Mucosa of stomach (tissue), 1 donor: ENCODE results near the gene TRIM17.

ENCODE experiments used
- H3K27me3 ChIP-seq: one replicate; pipeline ENCODE4 v1.7.0; 2013; ENCODE audit warnings: mild to moderate bottlenecking, low read length; ENCODE audit not compliant: control insufficient read depth, insufficient read depth
- H3K36me3 ChIP-seq: one replicate; pipeline ENCODE4 v1.7.0; 2013; ENCODE audit warnings: low read length; ENCODE audit not compliant: control insufficient read depth, insufficient read depth
- H3K4me1 ChIP-seq: one replicate; pipeline ENCODE4 v1.7.0; 2013; ENCODE audit warnings: mild to moderate bottlenecking, low read length; ENCODE audit not compliant: control insufficient read depth, insufficient read depth
- H3K4me3 ChIP-seq: one replicate; pipeline ENCODE4 v1.7.0; 2013; ENCODE audit warnings: low read length
- H3K9ac ChIP-seq: one replicate; pipeline ENCODE4 v1.7.0; 2013; ENCODE audit warnings: mild to moderate bottlenecking, low read length, moderate library complexity
- H3K9me3 ChIP-seq: one replicate; pipeline ENCODE4 v1.7.0; 2013; ENCODE audit warnings: mild to moderate bottlenecking, low read length, moderate library complexity; ENCODE audit not compliant: control insufficient read depth
- donor health status: Pancreatic carcinoma.

Gene TRIM17

DNA sequence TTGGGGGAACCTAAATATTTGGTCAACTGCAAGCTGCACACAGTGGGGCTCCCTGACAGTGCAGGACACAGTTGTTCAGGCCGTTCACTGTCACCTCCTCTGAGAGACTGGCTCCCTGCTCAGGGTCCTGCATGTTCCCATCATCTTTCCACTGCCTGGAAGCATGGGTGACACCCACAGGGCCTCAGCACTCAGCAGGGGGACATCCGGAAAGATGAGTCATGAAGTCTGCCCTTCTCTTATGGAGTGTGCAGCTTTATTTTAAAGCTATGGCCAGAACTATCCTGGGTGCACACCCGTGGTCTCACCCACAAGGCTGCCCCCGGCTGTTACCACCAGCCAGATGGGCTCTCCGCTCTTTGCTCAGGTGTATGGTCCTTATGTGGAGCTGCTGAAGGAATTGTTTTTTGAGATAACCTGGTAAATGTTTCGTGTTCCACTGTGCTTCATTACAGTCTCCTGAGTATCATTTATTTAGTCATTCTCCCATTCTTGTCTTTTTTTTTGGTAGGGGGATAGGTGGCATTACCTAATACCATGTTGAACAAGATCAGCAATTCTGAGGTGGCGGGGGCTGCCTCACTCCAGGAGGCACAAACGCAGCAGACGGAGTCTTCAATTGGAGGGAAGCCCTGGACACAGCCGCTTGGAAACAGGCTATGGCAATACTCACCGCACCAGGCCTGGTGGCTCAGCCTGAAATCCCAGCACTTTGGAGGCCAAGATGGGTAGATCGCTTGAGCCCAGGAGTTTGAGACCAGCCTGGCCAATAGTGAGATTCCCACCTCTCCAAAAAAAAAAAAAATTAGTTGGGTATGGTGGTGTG, 24.3 kb downstream of the TRIM17 start:
- H3K9ac ChIP-seq = no peak overlapping the region
- H3K27me3 ChIP-seq = no peaks in the 10 kb centered on the region
- no peaks in the 10 kb centered on the region for H3K4me1 ChIP-seq
- no peak overlapping the region for H3K4me3 ChIP-seq
- H3K9me3 ChIP-seq = no peaks in the 10 kb centered on the region
- H3K36me3 ChIP-seq = peaks cover 11% of the 10 kb centered on the region

DNA sequence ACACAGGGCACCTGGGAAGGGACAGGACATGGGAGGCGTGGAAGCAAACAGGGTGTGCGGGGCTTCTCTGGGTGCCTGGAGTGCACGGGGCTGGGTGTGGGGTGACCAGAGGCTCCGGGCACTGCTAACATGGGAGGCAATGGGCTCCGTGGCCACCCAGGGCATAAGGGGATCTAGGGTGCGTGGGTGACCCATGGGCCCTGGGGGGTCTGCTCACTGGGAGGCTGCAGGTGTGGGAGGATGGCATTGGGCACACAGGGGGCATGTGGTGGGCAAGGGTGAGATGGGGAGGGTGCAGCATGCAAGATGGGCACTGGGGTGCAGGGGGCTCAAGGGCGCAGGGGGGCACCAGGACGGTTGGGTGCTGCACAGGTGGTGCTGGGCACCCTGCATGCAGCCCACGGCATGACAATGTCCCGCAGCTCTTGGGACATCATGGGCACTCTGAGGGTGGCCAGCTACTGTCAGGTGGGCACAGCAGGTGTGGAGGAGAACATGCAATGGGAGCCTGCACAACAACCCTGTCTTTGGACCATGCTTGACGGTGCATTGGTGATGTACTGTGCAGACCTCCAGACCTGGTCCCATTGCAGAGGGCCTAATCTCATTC, 25.1 kb downstream of the TRIM17 start:
- Histone ChIP-seq H3K9me3 (no peaks in the 10 kb centered on the region), H3K36me3 (peaks cover 9% of the 10 kb centered on the region), H3K4me1 (no peaks in the 10 kb centered on the region), H3K27me3 (no peaks in the 10 kb centered on the region), H3K9ac (no peak overlapping the region), H3K4me3 (no peak overlapping the region)

DNA sequence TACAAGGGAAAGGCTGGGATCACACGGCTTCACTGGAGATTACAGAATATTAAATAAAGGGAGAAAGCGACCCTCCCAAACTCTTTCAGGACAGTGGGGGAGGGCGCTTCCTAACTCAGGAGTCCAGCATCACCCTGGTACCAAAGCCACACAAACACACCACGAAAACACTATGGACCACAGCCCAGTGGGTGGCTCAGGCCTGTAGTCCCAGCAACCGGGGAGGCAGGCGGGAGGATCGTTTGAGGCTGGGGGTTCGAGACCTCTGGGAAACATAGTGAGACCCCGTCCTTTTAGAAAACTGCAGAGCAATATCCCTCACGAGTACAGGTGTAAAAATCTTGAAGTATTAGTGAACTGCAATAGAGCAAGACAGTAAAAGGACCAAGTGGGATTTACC, 26.0 kb downstream of the TRIM17 start:
- H3K9me3 ChIP-seq = no peaks in the 10 kb centered on the region
- H3K4me3 ChIP-seq = no peak overlapping the region
- H3K4me1 ChIP-seq = no peaks in the 10 kb centered on the region
- H3K27me3 ChIP-seq = no peaks in the 10 kb centered on the region
- no peak overlapping the region for H3K9ac ChIP-seq
- H3K36me3 ChIP-seq = peaks cover 9% of the 10 kb centered on the region

DNA sequence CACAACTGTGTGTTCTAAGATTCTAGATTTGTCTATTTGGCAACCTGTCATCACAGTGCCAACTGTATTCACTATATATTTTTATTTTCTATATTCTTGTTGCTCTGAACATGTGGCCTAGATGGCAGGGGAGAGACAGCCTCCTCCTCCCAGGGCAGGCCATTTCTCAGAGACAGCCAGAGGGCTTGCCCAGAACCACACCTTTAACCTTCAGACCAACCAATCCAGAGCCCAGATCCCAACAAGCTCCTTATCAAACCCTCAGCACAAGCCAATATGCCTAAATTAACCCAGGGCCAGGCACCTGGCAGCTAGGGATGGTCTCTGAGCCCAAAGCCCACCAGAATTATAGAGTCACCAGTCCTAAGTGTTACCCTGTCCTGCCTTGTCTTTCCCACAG, 29.3 kb downstream of the TRIM17 start:
- Histone ChIP-seq H3K4me1 (no peaks in the 10 kb centered on the region), H3K9ac (no peak overlapping the region), H3K4me3 (no peak overlapping the region), H3K27me3 (no peaks in the 10 kb centered on the region), H3K36me3 (no peaks in the 10 kb centered on the region), H3K9me3 (no peaks in the 10 kb centered on the region)

DNA sequence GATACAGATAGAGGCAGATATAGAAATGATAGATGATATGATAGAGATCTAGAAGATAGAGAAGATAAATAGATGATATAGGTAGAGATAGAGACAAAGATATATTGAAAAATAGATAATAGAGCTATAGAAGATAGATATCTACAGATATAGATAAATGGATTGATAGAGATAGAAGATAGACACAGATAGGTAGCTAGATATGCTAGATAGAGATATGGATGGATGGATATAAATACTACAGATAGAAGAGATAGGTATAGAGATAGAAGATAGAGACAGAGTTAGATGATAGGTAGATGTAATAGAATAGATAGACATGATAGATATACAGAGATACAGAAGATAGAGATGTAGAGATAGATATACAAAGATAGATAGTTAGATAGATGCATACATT, 31.4 kb downstream of the TRIM17 start:
- Histone ChIP-seq H3K36me3 (no peaks in the 10 kb centered on the region), H3K4me1 (no peaks in the 10 kb centered on the region), H3K9ac (no peak overlapping the region), H3K27me3 (no peaks in the 10 kb centered on the region), H3K4me3 (no peak overlapping the region), H3K9me3 (no peaks in the 10 kb centered on the region)

DNA sequence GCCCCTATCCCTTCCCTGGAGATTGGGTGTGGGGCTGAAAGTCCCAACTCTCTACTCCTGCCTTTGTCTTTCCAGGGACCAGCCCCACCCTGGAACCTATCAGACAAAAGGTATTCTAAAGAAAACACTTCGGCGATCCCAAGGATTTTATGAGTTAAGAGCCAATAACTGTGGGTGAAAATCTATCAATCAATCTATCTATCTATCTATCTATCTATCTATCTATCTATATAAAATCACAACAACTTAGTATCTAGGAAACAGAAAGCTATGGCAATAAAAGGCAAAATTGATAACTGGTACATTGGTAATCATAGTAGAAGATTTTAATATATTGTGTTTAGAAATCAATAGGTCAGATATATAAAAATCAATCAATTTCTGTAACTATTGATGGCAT, 32.9 kb downstream of the TRIM17 start:
- Histone ChIP-seq H3K4me3 (no peak overlapping the region), H3K27me3 (peaks cover 6% of the 10 kb centered on the region), H3K4me1 (peaks cover 5% of the 10 kb centered on the region), H3K9me3 (no peaks in the 10 kb centered on the region), H3K36me3 (no peaks in the 10 kb centered on the region), H3K9ac (no peak overlapping the region)

DNA sequence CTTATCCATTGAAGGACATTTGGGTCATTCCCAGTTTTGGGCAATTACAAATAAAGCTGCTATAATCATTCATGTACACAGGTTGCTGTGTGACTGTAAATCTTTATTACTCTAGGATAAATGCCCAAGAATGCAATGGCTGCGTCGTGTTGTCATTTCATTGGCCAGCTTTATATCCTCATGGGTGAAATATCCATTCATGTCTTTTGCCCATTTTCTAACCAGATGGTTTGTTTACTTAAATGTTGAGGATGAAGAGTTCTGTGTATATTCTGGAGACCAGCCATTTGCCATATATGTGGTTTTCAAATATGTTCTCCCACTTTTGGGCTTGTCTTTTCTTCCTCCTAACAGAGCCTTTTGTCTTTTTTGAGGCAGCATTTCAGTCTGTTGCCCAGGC, 35.3 kb downstream of the TRIM17 start:
- Histone ChIP-seq H3K36me3 (no peaks in the 10 kb centered on the region), H3K4me3 (no peak overlapping the region), H3K9me3 (no peaks in the 10 kb centered on the region), H3K4me1 (peaks cover 6% of the 10 kb centered on the region), H3K27me3 (peaks cover 9% of the 10 kb centered on the region), H3K9ac (no peak overlapping the region)

DNA sequence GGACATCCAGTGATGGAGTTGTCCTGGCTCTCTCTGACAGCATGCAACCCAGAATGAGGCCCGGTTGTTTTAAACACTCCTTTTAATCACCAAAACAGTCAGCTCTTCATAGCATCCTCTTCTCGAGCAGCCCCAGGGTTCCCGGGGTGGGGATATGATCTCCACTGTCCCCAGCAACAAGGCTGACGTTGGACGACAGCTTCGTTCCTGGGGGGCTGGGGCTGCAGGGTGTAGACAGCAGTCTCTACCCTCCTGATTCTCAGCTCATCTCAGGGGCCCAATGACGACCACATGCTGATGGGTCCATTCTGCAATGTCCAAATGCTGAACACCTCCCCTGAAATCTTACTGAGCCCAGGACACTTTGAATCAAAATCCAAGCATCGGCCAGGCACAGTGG, 37.0 kb downstream of the TRIM17 start:
- Histone ChIP-seq H3K4me1 (peaks cover 6% of the 10 kb centered on the region), H3K27me3 (peaks cover 9% of the 10 kb centered on the region), H3K9me3 (no peaks in the 10 kb centered on the region), H3K9ac (no peak overlapping the region), H3K36me3 (no peaks in the 10 kb centered on the region), H3K4me3 (no peak overlapping the region)

DNA sequence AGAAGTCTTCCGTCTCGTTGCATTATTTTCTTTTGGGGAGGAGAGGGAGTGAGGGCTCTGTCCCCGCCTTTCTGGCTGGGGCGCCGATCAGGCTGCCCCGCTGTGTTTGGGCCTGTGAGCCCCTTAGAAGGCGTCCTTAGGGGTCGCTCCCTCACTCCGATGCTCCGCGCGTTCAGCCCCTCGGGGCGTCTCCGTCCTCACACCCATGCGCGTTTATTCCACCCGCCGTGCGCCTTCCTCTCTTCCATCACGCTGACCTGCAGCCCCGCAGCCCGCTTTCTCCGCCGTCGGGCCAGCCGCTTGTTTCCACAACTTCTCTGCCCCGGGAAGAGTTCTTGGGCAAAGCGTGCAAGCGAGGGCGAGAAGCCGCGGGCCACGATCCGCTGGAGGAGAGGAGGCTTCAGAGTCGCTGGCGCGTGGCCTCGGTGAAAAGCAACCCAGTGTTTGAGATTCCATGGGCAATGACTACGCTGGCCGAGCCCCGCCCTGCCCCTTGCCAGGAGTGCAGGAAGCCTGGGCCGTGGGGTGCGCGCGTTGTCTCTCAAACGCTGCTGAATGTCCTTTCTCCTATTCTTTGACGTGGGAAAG, 37.7 kb downstream of the TRIM17 start:
- peaks cover 9% of the 10 kb centered on the region for H3K27me3 ChIP-seq
- H3K9ac ChIP-seq = peak overlapping the region; percentile 42
- no peaks in the 10 kb centered on the region for H3K9me3 ChIP-seq
- H3K4me3 ChIP-seq = peak overlapping the region; percentile 43
- peaks cover 6% of the 10 kb centered on the region for H3K4me1 ChIP-seq
- no peaks in the 10 kb centered on the region for H3K36me3 ChIP-seq

DNA sequence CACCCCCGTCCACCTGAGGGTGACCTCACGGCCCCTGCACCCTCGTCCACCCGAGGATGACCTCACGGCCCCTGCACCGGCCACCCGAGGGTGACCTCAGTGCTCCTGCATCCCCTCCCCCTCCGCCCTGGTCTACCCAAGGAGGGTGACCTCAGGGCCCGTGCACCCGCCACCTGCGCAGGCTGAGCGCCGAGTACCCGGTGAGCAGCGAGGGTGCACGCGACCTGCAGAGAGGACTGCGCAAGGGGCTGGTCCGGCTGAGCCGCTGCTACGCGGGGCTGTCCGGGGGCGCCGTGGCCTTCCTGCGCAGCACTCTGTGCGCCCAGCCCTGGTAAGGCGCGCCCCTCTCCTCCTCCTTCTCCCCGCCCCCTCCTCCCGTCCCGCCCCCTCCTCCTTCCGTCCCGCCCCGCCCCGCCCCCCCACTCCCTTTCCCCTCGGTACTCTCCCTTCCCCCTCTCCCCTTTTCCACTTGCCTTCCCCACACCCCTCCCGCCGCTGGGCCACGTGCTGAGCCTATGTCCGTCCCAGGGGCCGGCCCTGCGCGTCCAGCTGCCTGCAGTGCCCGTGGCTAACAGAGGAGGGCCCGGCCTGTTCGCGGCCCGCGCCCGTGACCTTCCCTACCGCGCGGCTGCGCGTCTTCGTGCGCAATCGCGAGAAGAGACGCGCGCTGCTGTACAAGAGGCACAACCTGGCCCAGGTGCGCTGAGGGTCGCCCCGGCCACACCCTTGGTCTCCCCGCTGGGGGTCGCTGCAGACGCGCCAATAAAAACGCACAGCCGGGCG, 38.4 kb downstream of the TRIM17 start:
- peak overlapping the region; percentile 43 for H3K4me3 ChIP-seq
- H3K9ac ChIP-seq = peak overlapping the region; percentile 42
- H3K36me3 ChIP-seq = no peaks in the 10 kb centered on the region
- no peaks in the 10 kb centered on the region for H3K9me3 ChIP-seq
- H3K4me1 ChIP-seq = peaks cover 6% of the 10 kb centered on the region
- peaks cover 9% of the 10 kb centered on the region for H3K27me3 ChIP-seq

DNA sequence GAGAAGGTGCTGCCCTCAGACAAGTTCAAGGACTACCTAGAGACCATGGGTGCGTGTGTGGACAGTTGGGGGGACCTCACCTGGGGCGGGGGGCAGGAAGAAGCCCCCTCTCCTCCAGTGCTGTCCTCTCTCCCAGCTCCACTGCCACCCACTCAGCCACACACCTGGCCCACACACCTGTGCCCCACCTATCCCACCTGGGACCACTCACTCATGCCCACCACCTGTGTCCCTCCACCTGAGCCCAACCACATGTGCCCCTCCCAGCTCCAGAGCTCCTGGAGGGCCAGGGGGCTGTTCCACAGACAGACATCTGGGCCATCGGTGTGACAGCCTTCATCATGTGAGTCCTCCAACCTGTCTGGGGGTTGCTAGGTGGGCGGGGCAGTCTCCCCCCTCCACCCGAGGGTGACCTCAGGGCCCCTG, 39.0 kb downstream of the TRIM17 start:
- Histone ChIP-seq H3K9ac (no peak overlapping the region), H3K9me3 (no peaks in the 10 kb centered on the region), H3K27me3 (peaks cover 13% of the 10 kb centered on the region), H3K36me3 (no peaks in the 10 kb centered on the region), H3K4me1 (peaks cover 6% of the 10 kb centered on the region), H3K4me3 (no peak overlapping the region)
